Esophagus squamous epithelium (tissue), 5 donors: ENCODE data around the gene PLCB4. TPM values are rescaled to one million over a fixed set of nuclear protein-coding genes. Genes with fewer than 3 reads are reported as not detected.

Source experiments
- DNase-seq: peaks from one replicate; lab custom pipeline; 2025; lab: John Stamatoyannopoulos, UW
- H3K27ac ChIP-seq, 4 donors: fragments of 200-600 bp; sonication (generic); one replicate each; pipeline ENCODE4 v1.5.1; 2016 to 2019; ENCODE audit warnings: mild to moderate bottlenecking in 1 of 4
- H3K27me3 ChIP-seq, 4 donors: fragments of 200-600 bp; sonication (generic); 1 replicate in 3 of 4; 2 replicates in 1 of 4; pipeline versions ENCODE4 v1.5.1 to v1.6.0; 2017 to 2021; ENCODE audit warnings: antibody characterized with exemption in 1 of 4
- H3K36me3 ChIP-seq, 3 donors: fragments of 200-600 bp; sonication (generic); one replicate each; pipeline ENCODE4 v1.5.1; 2016 to 2019
- H3K4me1 ChIP-seq, 3 donors: fragments of 200-600 bp; sonication (generic); one replicate each; pipeline ENCODE4 v1.5.1; 2017 to 2019
- H3K4me3 ChIP-seq, 4 donors: fragments of 200-600 bp; sonication (generic); 1 replicate in 3 of 4; 2 replicates in 1 of 4; pipeline ENCODE4 v1.5.1; 2016 to 2019; ENCODE audit warnings: mild to moderate bottlenecking in 2 of 4, moderate library complexity in 1 of 4
- H3K9me3 ChIP-seq, 3 donors: fragments of 200-600 bp; sonication (generic); one replicate each; pipeline ENCODE4 v1.5.1; 2016 to 2019
- POLR2A ChIP-seq, 4 donors: fragments of 450-650 bp; IDR thresholded peaks; one replicate each; pipeline ENCODE4 v1.6.1; 2017; ENCODE audit warnings: antibody characterized with exemption in 4 of 4, mild to moderate bottlenecking in 4 of 4, moderate library complexity in 3 of 4
- WGBS, 2 donors: methylation state at CpG; one replicate each; pipeline ENCODE4 v1.1.5; 2018; 5-methylcytosine and 5-hydroxymethylcytosine counted together
- intact Hi-C: fragments of 100-400 bp; cut with DNase I; formaldehyde crosslinking; loops from one replicate; pipeline ENCODE4 v1.15.0; 2022
- total RNA-seq, 4 donors: library from RNA; depleted of rRNA; stranded (reverse); fragments of >200 nt; gene quantifications; one replicate each; pipeline ENCODE4 v1.1.0, GENCODE V29; 2016
- TF ChIP-seq, protein P1 (sequence below), 6 experiments: fragments of 450-650 bp in 4 of 6; fragments of 200-600 bp in 2 of 6; sonication (generic) in 2 of 6; IDR thresholded peaks; one replicate each; pipeline ENCODE4 v1.5.1; 2016 to 2019; ENCODE audit warnings: antibody characterized with exemption in 6 of 6, mild to moderate bottlenecking in 4 of 6, moderate library complexity in 4 of 6
- donor health status: DM: yes; HTN: yes; CAD: no.

Gene PLCB4
- total RNA-seq, 4 donors from 2014 or later, result 1.1 to 13.7 (median 2.8) TPM

DNA sequence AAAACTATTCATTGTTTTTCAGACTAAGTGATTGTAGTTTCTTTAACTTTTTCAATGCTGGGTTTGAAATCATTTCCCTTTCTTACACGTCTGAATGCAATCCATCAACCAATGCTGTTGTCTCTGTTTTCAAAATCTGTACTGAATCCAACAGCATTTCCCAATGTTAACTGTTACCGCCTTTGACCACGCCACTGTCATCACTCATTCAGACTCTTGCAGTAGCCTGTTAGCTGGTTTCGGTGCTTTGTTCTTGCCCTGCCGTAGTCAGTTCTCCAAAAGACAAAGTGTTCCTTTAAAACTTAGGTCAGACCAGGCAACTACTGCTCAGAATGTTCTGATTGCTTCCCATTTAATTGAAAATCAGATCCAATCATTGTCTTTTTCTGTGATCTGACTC is 131.3 kb downstream of the PLCB4 start:
- intact Hi-C loops, result no loop called here
- H3K27ac ChIP-seq, result no peak overlapping the region
- H3K27me3 ChIP-seq, result no peaks in the 10 kb centered on the region
- no peak for DNase-seq
- H3K4me1 ChIP-seq, result no peaks in the 10 kb centered on the region
- H3K36me3 ChIP-seq, result no peaks in the 10 kb centered on the region
- WGBS, 2 donors, result 60 to 65% methylated on average over 5 of the region's 5 CpGs
- H3K4me3 ChIP-seq, result no peak overlapping the region
- TF ChIP-seq, protein P1, sequence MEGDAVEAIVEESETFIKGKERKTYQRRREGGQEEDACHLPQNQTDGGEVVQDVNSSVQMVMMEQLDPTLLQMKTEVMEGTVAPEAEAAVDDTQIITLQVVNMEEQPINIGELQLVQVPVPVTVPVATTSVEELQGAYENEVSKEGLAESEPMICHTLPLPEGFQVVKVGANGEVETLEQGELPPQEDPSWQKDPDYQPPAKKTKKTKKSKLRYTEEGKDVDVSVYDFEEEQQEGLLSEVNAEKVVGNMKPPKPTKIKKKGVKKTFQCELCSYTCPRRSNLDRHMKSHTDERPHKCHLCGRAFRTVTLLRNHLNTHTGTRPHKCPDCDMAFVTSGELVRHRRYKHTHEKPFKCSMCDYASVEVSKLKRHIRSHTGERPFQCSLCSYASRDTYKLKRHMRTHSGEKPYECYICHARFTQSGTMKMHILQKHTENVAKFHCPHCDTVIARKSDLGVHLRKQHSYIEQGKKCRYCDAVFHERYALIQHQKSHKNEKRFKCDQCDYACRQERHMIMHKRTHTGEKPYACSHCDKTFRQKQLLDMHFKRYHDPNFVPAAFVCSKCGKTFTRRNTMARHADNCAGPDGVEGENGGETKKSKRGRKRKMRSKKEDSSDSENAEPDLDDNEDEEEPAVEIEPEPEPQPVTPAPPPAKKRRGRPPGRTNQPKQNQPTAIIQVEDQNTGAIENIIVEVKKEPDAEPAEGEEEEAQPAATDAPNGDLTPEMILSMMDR (IDR thresholded peaks at IDR 0.05), result no peak
- TF ChIP-seq POLR2A (IDR thresholded peaks at IDR 0.05), result no peak
- H3K9me3 ChIP-seq, result no peaks in the 10 kb centered on the region

DNA sequence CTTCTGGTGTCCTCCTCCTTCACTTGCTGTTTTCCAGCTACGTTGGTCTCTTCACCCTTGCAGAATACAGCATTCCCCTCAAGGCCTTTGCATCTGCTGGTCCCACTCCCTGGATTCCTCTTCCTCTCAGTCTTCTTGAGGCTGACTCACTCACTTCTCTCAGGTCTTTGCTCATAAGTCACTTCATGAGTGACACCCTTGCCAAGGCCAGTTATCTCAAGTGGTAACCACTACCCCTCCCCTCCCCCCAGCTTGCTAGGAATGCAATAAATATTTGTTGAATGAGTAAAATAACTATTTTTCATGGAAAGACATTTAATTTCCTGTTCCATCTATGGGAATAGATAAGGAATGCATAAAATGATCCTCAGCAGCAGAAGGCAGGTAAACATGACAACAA is 131.7 kb downstream of the PLCB4 start:
- Histone ChIP-seq H3K4me3 (no peak overlapping the region), H3K9me3 (no peaks in the 10 kb centered on the region), H3K4me1 (no peaks in the 10 kb centered on the region), H3K27ac (no peak overlapping the region), H3K36me3 (no peaks in the 10 kb centered on the region), H3K27me3 (no peaks in the 10 kb centered on the region)
- TF ChIP-seq, protein P1 (IDR thresholded peaks at IDR 0.05), result no peak
- TF ChIP-seq POLR2A (IDR thresholded peaks at IDR 0.05), result no peak
- WGBS, 2 donors, result 62 to 86% methylated on average over 1 of the region's 1 CpG
- no peak for DNase-seq
- intact Hi-C loops, result no loop called here

DNA sequence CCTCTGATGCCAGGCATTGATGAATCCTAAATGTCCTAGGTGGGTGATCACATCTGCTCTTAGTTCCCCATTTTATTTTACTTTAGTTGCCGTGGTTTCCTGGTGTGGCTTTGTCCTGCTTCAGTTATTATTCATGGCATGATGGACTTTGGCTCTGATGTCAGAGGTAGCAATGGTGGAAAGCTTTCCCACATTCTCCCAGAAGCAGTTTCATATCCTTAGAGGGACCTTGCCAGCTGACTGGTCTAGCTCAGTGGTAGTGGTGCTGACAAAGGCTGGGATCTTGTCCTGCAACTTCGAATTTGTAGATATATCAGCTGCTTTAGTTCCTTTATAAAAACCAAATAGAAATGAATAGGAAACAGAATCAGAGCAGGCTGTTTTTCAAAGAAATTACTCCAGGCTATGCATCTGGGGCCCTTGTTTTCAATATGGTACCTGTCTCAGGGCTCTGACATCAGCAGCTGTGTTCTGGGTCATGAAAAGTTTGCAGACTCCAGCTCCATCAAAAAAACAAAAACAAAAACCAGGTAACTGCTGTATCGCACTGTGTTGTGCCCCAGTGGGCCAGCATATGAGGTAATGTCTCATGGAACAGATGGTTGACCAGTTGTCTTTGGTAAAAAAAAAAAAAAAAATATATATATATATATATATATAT is 133.7 kb downstream of the PLCB4 start:
- TF ChIP-seq POLR2A (IDR thresholded peaks at IDR 0.05), result no peak
- TF ChIP-seq, protein P1 (IDR thresholded peaks at IDR 0.05), result no peak
- no peak overlapping the region for H3K27ac ChIP-seq
- no peaks in the 10 kb centered on the region for H3K27me3 ChIP-seq
- H3K36me3 ChIP-seq, result no peaks in the 10 kb centered on the region
- H3K4me1 ChIP-seq, result no peaks in the 10 kb centered on the region
- no peaks in the 10 kb centered on the region for H3K9me3 ChIP-seq
- 76 to 88% methylated on average over 3 of the region's 3 CpGs for WGBS, 2 donors
- no peak for DNase-seq
- no peak overlapping the region for H3K4me3 ChIP-seq
- intact Hi-C loops, result no loop called here

DNA sequence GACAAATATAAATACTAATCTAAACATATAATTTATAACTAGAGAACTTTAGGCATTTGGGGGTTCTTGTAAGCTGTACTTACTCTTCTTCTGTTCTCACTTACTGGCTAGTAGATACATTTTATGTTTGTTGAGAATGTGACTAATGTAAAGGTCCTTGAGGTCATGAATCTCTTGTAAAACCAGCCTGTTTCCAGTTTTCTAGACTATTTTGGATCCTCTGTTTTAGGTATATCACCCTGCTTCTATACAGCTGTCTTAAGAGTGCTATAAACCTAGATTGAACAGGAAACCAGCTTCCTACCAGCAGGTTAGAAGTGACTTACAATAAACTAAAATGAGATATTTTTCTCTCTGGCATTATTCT is 134.2 kb downstream of the PLCB4 start:
- no peak for TF ChIP-seq POLR2A (IDR thresholded peaks at IDR 0.05)
- TF ChIP-seq, protein P1 (IDR thresholded peaks at IDR 0.05), result no peak
- Histone ChIP-seq H3K4me1 (no peaks in the 10 kb centered on the region), H3K36me3 (no peaks in the 10 kb centered on the region), H3K4me3 (no peak overlapping the region), H3K27ac (no peak overlapping the region), H3K9me3 (no peaks in the 10 kb centered on the region), H3K27me3 (no peaks in the 10 kb centered on the region)
- DNase-seq, result no peak
- intact Hi-C loops, result no loop called here

DNA sequence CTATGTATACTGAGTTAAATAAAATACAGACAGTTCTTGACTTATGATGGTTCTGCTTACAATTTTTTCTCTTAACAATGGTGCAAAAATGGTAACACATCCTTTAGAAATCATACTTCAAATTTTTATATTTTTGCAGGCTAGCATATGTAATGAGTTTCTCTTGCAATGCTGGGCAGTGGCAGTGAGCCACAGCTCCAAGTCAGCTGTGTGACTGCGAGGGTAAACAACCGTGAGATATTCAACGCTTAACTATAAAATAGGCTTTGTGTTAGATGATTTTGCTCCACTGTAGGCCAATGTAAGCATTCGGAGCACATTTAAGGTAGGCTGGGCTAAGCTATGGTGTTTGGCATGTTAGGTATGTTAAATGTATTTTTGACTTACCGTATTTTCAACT is 136.1 kb downstream of the PLCB4 start:
- no peak overlapping the region for H3K27ac ChIP-seq
- TF ChIP-seq POLR2A (IDR thresholded peaks at IDR 0.05), result no peak
- TF ChIP-seq, protein P1 (IDR thresholded peaks at IDR 0.05), result no peak
- no peak overlapping the region for H3K4me3 ChIP-seq
- no peaks in the 10 kb centered on the region for H3K36me3 ChIP-seq
- intact Hi-C loops, result no loop called here
- no peaks in the 10 kb centered on the region for H3K27me3 ChIP-seq
- no peaks in the 10 kb centered on the region for H3K4me1 ChIP-seq
- no peaks in the 10 kb centered on the region for H3K9me3 ChIP-seq
- DNase-seq, result no peak
- WGBS, 2 donors, result 81 to 88% methylated on average over 5 of the region's 5 CpGs
